NB4 (cell line): ENCODE results near the gene FGF14.

Experiments used
- DNase-seq: peaks from one replicate; pipeline ENCODE4 v3.0.0; 2010; ENCODE audit warnings: low read depth
- H3K4me3 ChIP-seq: one replicate; pipeline ENCODE4 v1.5.1; 2011; ENCODE audit warnings: mild to moderate bottlenecking, low read depth, low read length, moderate library complexity
- MAX ChIP-seq: IDR thresholded peaks from 2 replicates; pipeline ENCODE4 v1.6.1; 2011; ENCODE audit warnings: low read depth, low read length
- MYC ChIP-seq: IDR thresholded peaks from 2 replicates; pipeline ENCODE4 v1.6.1; 2011; ENCODE audit warnings: low read depth, low read length
- POLR2A ChIP-seq: IDR thresholded peaks from 2 replicates; pipeline ENCODE4 v1.6.1; 2011; ENCODE audit warnings: mild to moderate bottlenecking; ENCODE audit not compliant: insufficient read length; ENCODE audit errors: extremely low read depth
- TF ChIP-seq, protein P1 (sequence below): IDR thresholded peaks from one replicate; pipeline ENCODE4 v1.5.1; 2012; ENCODE audit warnings: low read depth, low read length

The FGF14 gene

GRCh38 chr13:101711307-101712025 is 690.4 kb downstream of the FGF14 start:
- no peak for DNase-seq
- TF ChIP-seq, protein P1, sequence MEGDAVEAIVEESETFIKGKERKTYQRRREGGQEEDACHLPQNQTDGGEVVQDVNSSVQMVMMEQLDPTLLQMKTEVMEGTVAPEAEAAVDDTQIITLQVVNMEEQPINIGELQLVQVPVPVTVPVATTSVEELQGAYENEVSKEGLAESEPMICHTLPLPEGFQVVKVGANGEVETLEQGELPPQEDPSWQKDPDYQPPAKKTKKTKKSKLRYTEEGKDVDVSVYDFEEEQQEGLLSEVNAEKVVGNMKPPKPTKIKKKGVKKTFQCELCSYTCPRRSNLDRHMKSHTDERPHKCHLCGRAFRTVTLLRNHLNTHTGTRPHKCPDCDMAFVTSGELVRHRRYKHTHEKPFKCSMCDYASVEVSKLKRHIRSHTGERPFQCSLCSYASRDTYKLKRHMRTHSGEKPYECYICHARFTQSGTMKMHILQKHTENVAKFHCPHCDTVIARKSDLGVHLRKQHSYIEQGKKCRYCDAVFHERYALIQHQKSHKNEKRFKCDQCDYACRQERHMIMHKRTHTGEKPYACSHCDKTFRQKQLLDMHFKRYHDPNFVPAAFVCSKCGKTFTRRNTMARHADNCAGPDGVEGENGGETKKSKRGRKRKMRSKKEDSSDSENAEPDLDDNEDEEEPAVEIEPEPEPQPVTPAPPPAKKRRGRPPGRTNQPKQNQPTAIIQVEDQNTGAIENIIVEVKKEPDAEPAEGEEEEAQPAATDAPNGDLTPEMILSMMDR: no peak
- TF ChIP-seq MAX: no peak
- TF ChIP-seq POLR2A: no peak
- TF ChIP-seq MYC: no peak
- no peak overlapping the region for H3K4me3 ChIP-seq

DNA sequence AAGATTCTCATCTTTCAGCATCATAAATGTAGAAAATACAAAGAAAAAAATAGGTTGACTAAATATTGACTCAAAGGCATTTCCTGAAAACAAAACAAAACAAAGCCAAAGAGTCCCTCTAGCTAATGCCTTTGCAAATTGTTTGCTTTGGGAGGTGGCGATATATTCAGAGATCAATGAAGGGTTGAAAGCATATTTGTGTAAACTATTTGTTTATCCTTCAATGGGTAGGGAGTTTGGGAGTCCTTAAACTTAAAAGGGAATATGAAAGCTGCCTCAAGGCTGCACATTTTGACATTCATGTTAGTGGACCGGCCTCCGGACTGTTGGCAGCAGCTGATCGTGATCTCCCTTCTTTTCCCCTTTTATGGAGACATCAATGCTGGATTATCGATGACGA is 691.9 kb downstream of the FGF14 start:
- DNase-seq: no peak
- no peak overlapping the region for H3K4me3 ChIP-seq
- no peak for TF ChIP-seq MYC
- no peak for TF ChIP-seq POLR2A
- TF ChIP-seq MAX: no peak
- TF ChIP-seq, protein P1: no peak

DNA sequence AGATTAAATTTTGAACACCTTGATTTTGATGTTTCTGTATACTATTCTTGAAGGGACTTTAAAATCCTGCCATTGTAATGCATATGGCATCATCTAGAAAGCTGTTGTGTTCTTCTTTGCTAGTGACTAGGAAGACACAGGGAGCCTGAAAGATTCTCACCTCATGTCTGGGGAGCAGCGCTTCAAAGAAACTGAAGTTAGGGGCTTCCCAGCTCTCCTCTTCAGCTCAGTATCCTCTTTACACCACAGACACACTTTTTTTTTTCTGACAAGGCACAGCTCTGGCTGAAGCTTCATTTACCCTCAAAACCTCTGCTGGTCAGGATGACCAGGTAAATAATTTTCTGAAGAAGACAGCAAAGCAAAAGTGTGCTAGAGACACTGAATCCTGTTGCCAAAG is 693.7 kb downstream of the FGF14 start:
- no peak for DNase-seq
- no peak overlapping the region for H3K4me3 ChIP-seq
- no peak for TF ChIP-seq MYC
- no peak for TF ChIP-seq POLR2A
- no peak for TF ChIP-seq MAX
- TF ChIP-seq, protein P1: no peak

DNA sequence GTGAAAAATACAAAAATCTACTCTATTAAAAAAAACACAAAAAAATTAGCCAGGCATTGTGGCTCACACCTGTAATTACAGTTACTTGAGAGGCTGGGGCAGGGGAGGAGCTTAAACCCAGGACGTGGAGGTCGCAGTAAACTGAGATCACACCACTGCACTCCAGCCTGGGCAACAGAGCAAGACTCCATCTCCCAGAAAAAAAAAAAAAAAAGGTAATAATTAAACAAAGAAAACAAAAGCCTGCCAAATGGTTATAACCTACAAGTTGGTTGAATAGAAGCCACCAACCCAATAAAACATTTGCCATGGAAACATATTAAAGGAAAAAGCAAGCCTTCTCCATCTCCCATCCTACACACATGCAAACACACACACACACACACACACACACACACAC is 694.2 kb downstream of the FGF14 start:
- DNase-seq: no peak
- no peak for TF ChIP-seq MYC
- TF ChIP-seq, protein P1: no peak
- no peak for TF ChIP-seq POLR2A
- H3K4me3 ChIP-seq: no peak overlapping the region

- TF ChIP-seq MYC: peak; percentile 94
- peak; percentile 89 for TF ChIP-seq MAX
- TF ChIP-seq, protein P1: no peak
- TF ChIP-seq POLR2A: no peak
- H3K4me3 ChIP-seq: no peak overlapping the region
- peak; percentile 79 for DNase-seq
Measured at GRCh38 chr13:101706651-101707050, 695.2 kb downstream of the FGF14 start.

GRCh38 chr13:101703838-101704237 is 698.0 kb downstream of the FGF14 start:
- TF ChIP-seq POLR2A: no peak
- TF ChIP-seq, protein P1: no peak
- no peak overlapping the region for H3K4me3 ChIP-seq
- no peak for DNase-seq
